Body of pancreas (tissue), 4 donors: ENCODE measurements around the gene RNF5. TPM values are rescaled to one million over a fixed set of nuclear protein-coding genes. Genes with fewer than 3 reads are reported as not detected.

ENCODE experiments used
- ATAC-seq: fragments of 150-250 bp; one replicate; pipeline ENCODE4 v1.9.1; 2016
- DNase-seq, 4 donors: peaks; one replicate each; pipeline ENCODE4 v3.0.0-alpha.2; 2019
- H3K27ac ChIP-seq, 4 donors: fragments of 200-600 bp; sonication (generic); 1 replicate in 3 of 4; 2 replicates in 1 of 4; pipeline versions ENCODE4 v1.5.1 to v1.6.1; 2016 to 2019; ENCODE audit warnings: mild to moderate bottlenecking in 1 of 4, mixed read lengths in 1 of 4, moderate library complexity in 1 of 4
- H3K27me3 ChIP-seq, 2 donors: fragments of 200-600 bp; sonication (generic); one replicate each; pipeline ENCODE4 v1.6.0; 2016; ENCODE audit warnings: mild to moderate bottlenecking in 1 of 2
- H3K36me3 ChIP-seq, 2 donors: fragments of 200-600 bp; sonication (generic); replicated peaks in 1 of 2; 2 replicates each; pipeline ENCODE4 v1.5.1; 2016; ENCODE audit warnings: low read depth in 2 of 2; ENCODE audit not compliant: insufficient read depth in 1 of 2
- H3K4me1 ChIP-seq: fragments of 200-600 bp; sonication (generic); one replicate; pipeline ENCODE4 v1.6.0; 2016
- H3K4me3 ChIP-seq, 2 donors: fragments of 200-600 bp; sonication (generic); 1 replicate in 1 of 2; 2 replicates in 1 of 2; pipeline ENCODE4 v1.5.1; 2016 to 2019
- H3K9me3 ChIP-seq, 3 donors: fragments of 200-600 bp; sonication (generic); 1 replicate in 2 of 3; 2 replicates in 1 of 3; pipeline ENCODE4 v1.5.1; 2016
- POLR2A ChIP-seq, 3 donors: fragments of 450-650 bp; IDR thresholded peaks; one replicate each; pipeline ENCODE4 v1.6.1; 2016; ENCODE audit warnings: antibody characterized with exemption in 3 of 3, mild to moderate bottlenecking in 2 of 3
- WGBS, 2 donors: methylation state at CpG; one replicate each; pipeline ENCODE4 v1.1.5; 2017; 5-methylcytosine and 5-hydroxymethylcytosine counted together
- intact Hi-C: fragments of 100-400 bp; cut with DNase I; formaldehyde crosslinking; loops from one replicate; pipeline ENCODE4 v1.15.1; 2023
- total RNA-seq, 2 donors: library from RNA; depleted of rRNA; stranded (reverse); fragments of >200 nt; gene quantifications; one replicate each; pipeline ENCODE4 v1.1.0, GENCODE V29; 2016
- TF ChIP-seq, protein P1 (sequence below), 7 experiments: fragments of 450-650 bp in 4 of 7; fragments of 200-600 bp in 3 of 7; sonication (generic) in 3 of 7; IDR thresholded peaks; one replicate each; pipeline ENCODE4 v1.5.1; 2016 to 2019; ENCODE audit warnings: antibody characterized with exemption in 7 of 7

RNF5 gene
- total RNA-seq, 2 donors from 2014 or later: 34.0 to 62.0 TPM

DNA sequence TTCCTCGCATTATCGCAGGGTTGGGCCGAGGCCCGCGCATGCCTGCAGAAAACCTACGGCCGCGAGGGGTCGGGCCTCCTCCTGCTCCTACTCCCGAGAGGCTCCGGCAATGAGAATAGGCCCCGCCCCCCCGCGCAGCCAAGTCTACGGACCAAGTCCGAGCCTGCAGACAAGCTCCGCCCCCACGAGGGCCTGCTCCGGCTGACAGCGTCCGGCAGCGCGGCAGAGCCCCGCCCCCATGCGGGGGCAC, 17.4 kb downstream of the RNF5 start:
- H3K4me1 ChIP-seq: peaks cover 26% of the 10 kb centered on the region
- DNase-seq (peak; percentile 100), ATAC-seq (peak; percentile 90)
- peak overlapping the region; percentile 95 to 100 (median 99) for H3K27ac ChIP-seq
- H3K36me3 ChIP-seq: no peaks in the 10 kb centered on the region
- H3K4me3 ChIP-seq: no peak overlapping the region
- intact Hi-C loops: no loop called here
- 0% methylated on average over 25 of the region's 25 CpGs; no CpG with 5 or more reads in 1 of the 2 donors for WGBS, 2 donors
- H3K27me3 ChIP-seq: no peaks in the 10 kb centered on the region
- H3K9me3 ChIP-seq: no peaks in the 10 kb centered on the region
- no peak for TF ChIP-seq POLR2A (IDR thresholded peaks at IDR 0.05)
- TF ChIP-seq, protein P1, sequence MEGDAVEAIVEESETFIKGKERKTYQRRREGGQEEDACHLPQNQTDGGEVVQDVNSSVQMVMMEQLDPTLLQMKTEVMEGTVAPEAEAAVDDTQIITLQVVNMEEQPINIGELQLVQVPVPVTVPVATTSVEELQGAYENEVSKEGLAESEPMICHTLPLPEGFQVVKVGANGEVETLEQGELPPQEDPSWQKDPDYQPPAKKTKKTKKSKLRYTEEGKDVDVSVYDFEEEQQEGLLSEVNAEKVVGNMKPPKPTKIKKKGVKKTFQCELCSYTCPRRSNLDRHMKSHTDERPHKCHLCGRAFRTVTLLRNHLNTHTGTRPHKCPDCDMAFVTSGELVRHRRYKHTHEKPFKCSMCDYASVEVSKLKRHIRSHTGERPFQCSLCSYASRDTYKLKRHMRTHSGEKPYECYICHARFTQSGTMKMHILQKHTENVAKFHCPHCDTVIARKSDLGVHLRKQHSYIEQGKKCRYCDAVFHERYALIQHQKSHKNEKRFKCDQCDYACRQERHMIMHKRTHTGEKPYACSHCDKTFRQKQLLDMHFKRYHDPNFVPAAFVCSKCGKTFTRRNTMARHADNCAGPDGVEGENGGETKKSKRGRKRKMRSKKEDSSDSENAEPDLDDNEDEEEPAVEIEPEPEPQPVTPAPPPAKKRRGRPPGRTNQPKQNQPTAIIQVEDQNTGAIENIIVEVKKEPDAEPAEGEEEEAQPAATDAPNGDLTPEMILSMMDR (IDR thresholded peaks at IDR 0.05): peak; percentile 30 to 96 (median 78)

DNA sequence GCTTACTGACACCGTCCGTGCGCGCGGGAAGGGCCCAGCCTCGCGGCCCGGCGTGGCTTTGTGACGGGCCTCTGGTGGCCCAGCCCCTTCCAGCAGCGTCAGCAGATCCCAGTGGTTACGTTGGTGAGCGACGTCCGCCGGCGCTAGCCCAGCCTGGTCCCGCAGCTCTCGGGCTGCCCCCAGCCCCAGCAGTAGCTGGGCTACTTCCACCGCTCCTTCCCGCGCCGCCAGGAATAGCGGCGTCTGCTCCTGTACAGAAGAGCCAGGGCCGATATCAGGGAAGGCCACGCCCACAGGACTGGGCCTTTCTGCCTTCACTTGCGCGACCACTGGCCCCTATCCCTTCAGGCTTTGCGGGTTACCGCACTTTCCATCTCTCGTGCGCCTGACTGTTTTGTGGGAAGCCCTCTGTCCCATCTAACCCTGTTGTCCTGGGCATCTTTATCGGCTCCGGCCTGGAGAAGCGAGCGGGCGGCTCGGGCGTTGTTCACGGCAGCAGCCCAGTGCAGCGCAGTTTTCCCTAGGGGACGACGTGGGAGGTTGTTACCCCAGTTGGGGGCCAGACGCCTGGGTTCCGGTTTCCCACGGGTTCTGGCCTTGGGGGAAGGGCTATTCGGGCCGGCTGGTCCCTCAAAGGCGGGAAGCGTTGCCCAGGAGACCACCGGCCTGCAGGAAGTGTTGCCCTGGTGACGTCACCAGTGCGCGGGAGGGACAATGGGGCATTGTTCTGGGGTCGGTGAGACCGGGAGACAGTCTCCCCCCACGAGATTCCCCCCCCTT, 17.9 kb downstream of the RNF5 start:
- H3K27me3 ChIP-seq: no peaks in the 10 kb centered on the region
- TF ChIP-seq, protein P1 (IDR thresholded peaks at IDR 0.05): peak in 1 of 7 experiments; percentile 9
- TF ChIP-seq POLR2A (IDR thresholded peaks at IDR 0.05): peak; percentile 97 to 99 (median 99)
- peak overlapping the region; percentile 10 to 61 for H3K4me3 ChIP-seq
- intact Hi-C loops: no loop called here
- no peaks in the 10 kb centered on the region for H3K36me3 ChIP-seq
- WGBS, 2 donors: 0% methylated on average over 2 to 58 of the region's 58 CpGs
- H3K27ac ChIP-seq: peak overlapping the region; percentile 95 to 100 (median 99)
- DNase-seq: peak; percentile 87 to 93 (median 90)
- H3K9me3 ChIP-seq: no peaks in the 10 kb centered on the region
- peak; percentile 34 for ATAC-seq
- H3K4me1 ChIP-seq: peaks cover 21% of the 10 kb centered on the region

DNA sequence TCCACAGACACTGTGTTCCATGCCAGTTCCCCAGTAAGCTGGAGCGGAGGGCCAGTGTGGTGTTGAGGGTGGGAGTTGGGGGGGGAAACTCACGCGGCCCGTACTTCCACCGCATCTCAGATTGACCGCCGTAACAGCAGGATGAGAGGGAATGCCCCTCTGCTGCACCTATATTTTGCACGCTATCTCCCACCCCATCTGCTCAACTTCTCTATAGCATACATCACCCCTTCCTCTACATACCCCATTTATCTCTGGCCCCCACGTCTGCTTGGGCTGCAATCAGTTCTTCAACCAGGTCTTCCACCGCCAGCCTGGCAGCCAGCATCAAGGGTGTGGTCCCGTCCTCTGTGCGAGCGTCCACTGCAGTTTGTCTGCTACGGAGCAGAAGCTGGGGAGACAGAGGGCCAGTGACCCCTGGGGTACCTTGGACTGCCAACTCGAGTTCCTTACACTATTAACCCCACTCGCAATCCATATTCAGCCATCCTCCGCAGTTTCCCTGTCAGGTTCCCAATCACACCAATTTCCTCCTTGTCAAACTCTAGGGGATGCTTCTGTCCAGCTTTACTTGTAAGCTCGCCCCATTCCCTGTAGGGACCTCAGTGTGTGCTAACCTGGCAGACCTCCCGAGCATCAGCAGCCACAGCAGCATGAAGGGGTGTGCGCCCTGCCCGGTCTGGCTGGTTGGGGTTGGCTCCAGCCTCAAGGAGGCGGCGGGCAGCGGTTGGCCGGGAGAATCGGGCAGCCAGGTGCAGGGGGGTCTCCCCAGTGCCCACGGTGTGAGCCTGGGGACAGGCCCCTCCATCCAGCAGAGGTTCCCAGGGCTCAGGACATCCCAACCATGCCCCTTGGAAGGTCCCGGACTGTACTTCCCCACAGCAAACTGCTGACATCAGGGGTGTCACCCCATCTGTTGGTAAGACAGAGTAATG, 18.7 kb downstream of the RNF5 start:
- WGBS, 2 donors: 21 to 24% methylated on average over 20 to 27 of the region's 28 CpGs
- Histone ChIP-seq H3K9me3 (no peaks in the 10 kb centered on the region), H3K4me1 (peaks cover 20% of the 10 kb centered on the region), H3K36me3 (no peaks in the 10 kb centered on the region), H3K27ac (peak overlapping the region; percentile 95 to 100 (median 99)), H3K4me3 (peak overlapping the region in 1 of 2 donors; percentile 10), H3K27me3 (no peaks in the 10 kb centered on the region)
- DNase-seq (peak in 1 of 4 donors; percentile 39), ATAC-seq (no peak)
- TF ChIP-seq, protein P1 (IDR thresholded peaks at IDR 0.05): no peak
- no peak for TF ChIP-seq POLR2A (IDR thresholded peaks at IDR 0.05)
- intact Hi-C loops: no loop called here

DNA sequence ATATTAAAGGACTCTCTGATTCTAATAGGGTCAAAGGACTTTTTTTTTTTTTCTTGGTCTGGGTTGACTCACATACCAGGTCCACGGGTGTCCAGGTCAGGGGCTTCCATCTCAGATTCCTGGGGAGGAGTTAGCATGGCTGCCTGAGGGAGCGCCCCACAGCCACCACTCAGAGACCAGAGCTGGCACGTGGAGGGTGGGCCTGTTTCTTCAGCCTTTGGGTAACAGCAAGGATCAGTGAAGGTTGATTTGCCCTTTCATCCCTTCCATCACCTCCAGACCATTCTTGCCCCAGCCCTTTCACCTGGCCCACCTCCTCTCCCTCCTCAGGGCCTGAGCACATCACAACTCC, 20.1 kb downstream of the RNF5 start:
- Histone ChIP-seq H3K4me3 (no peak overlapping the region), H3K27me3 (no peaks in the 10 kb centered on the region), H3K27ac (no peak overlapping the region), H3K9me3 (no peaks in the 10 kb centered on the region), H3K36me3 (no peaks in the 10 kb centered on the region), H3K4me1 (peaks cover 20% of the 10 kb centered on the region)
- ATAC-seq (no peak), DNase-seq (no peak)
- WGBS, 2 donors: 59 to 60% methylated on average over 3 of the region's 3 CpGs
- intact Hi-C loops: no loop called here
- TF ChIP-seq POLR2A (IDR thresholded peaks at IDR 0.05): no peak
- TF ChIP-seq, protein P1 (IDR thresholded peaks at IDR 0.05): no peak
